ENCODE measurements around the gene CD68.

DNA sequence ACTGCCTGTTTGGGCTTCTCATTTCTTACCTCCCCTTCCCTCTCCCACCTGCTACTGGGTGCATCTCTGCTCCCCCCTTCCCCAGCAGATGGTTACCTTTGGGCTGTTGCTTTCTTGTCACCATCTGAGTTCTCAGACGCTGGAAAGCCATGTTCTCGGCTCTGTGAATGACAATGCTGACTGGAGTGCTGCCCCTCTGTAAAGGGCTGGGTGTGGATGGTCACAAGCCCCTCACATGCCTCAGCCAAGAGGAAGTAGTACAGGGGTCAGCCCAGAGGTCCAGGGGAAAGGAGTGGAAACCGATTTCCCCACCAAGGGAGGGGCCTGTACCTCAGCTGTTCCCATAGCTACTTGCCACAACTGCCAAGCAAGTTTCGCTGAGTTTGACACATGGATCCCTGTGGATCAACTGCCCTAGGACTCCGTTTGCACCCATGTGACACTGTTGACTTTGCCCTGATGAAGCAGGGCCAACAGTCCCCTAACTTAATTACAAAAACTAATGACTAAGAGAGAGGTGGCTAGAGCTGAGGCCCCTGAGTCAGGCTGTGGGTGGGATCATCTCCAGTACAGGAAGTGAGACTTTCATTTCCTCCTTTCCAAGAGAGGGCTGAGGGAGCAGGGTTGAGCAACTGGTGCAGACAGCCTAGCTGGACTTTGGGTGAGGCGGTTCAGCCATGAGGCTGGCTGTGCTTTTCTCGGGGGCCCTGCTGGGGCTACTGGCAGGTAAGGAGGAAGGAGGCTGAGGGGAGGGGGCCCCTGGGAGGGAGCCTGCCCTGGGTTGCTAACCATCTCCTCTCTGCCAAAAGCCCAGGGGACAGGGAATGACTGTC, at the start of gene CD68:
- TF ChIP-seq, protein P1, sequence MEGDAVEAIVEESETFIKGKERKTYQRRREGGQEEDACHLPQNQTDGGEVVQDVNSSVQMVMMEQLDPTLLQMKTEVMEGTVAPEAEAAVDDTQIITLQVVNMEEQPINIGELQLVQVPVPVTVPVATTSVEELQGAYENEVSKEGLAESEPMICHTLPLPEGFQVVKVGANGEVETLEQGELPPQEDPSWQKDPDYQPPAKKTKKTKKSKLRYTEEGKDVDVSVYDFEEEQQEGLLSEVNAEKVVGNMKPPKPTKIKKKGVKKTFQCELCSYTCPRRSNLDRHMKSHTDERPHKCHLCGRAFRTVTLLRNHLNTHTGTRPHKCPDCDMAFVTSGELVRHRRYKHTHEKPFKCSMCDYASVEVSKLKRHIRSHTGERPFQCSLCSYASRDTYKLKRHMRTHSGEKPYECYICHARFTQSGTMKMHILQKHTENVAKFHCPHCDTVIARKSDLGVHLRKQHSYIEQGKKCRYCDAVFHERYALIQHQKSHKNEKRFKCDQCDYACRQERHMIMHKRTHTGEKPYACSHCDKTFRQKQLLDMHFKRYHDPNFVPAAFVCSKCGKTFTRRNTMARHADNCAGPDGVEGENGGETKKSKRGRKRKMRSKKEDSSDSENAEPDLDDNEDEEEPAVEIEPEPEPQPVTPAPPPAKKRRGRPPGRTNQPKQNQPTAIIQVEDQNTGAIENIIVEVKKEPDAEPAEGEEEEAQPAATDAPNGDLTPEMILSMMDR (IDR thresholded peaks at IDR 0.05) = no peak
- TF ChIP-seq EZH2 (IDR thresholded peaks at IDR 0.05) (no peak), EZH2phosphoT487 (IDR thresholded peaks at IDR 0.05) (no peak)
